HG03175 (cell line): ENCODE measurements around the gene GPR173.

Experiments
- ATAC-seq: cut with Tn5 transposase; IDR thresholded peaks from one replicate; pipeline ENCODE4 v1.9.1; 2021; ENCODE audit warnings: mild to moderate bottlenecking, moderate library complexity; ENCODE audit not compliant: unreplicated experiment

The GPR173 gene

DNA sequence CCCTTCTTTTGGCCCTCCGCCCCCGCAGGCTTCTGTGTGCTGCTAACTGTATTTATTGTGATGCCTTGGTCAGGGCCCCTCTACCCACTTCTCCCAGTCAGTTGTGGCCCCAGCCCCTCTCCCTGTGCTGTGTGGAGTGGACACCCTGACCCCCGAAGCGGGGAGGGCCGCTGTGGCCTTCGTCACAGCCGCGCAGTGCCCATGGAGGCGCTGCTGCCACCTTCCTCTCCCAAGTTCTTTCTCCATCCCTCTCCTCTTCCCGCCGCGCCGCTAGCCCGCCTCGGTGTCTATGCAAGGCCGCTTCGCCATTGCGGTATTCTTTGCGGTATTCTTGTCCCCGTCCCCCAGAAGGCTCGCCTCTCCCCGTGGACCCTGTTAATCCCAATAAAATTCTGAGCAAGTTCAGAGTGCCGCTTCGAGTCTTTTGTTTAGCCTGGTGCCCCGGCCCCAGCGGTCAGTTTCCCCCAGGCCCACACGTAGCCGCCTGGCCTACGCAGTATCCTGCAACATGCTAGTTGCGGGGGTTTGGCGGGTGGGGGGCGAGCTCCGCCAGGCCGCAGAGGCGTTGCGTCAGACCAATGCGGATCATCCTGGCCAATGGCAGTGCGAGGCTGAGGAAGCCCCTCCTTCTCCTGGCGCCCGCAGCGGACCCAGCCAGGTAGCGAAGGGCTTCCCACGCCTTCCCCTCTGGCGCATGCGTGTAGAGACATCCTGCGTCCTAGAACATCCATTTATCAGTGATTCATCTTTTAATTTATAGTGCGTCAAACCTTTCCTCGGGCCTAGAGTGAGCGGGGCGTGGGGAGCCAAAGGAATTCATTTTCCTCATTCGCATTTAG, 39.8 kb downstream of the GPR173 start:
- ATAC-seq = no peak

GRCh38 chrX:53089224-53089842, 40.7 kb downstream of the GPR173 start:
- no peak for ATAC-seq

- ATAC-seq = no peak
Measured at GRCh38 chrX:53089925-53090324, 41.3 kb downstream of the GPR173 start.

DNA sequence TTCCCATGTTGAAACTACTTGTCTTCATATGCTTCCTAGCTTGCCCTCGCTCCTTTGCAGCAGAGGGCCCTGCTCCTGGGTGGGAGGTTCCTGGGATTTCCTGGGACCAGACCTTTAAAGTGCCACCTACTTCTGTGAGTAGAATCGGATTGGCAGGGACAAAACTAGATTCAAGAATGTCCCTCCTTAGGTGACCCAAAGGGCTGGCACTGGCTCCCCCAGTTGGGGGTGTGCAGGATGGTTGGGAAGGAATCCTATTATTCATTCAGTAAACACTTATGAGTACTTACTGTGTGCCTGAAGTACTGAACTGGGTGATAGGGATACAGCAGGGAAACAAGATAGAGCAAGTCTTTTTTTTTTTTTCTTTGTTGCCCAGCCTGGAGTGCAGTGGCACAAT, 42.8 kb downstream of the GPR173 start:
- ATAC-seq = no peak

DNA sequence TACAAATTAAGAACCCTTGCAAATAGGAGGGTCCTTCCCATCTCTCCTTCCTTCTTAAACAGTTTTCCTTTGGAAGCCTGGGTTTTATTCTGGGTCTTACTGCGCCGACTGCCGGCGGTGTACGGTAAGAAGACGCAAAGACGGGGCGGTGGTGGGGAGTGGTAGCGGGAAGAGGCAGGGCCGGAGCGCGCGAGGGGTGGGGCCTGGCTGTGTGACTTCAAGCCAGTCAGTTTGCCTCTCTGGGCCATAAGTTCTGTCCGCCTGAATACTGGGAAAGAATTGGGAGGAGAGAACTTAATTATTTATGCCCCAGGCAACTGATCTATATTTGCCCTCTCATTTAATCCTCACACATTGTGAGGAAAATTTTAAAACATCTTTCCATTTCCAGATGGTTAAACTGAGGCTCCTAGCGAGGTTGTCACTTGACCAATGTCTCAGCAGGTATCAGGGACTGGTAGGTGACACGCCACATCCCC, 44.6 kb downstream of the GPR173 start:
- peak; percentile 54 for ATAC-seq

- peak; percentile 85 for ATAC-seq
Measured at GRCh38 chrX:53093748-53094581, 45.4 kb downstream of the GPR173 start, which contains the start of gene KANTR. KANTR (plus strand) TSS chrX:53094142; CDS start chrX:53124273, 30,131 bp downstream.

GRCh38 chrX:53094582-53094905, 46.0 kb downstream of the GPR173 start:
- ATAC-seq = no peak

DNA sequence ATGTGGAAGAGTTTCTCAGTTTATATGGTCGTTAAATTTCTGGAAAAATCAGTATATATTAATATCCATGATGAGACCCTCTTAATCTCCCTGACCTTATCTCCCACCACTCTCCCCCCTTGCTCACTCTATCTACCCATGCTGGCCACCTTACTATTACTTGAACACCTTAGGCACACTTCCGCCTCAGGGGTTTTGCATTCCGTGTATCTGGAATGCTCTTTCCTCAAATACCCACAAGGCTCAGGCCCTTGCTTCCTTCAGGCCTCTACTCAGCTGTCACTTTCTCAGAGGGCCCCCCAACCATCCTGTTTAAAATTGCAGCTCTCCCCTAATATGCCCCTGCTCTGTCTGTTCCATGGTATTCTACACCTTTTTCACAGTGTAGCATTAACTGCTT, 47.2 kb downstream of the GPR173 start:
- ATAC-seq = no peak

DNA sequence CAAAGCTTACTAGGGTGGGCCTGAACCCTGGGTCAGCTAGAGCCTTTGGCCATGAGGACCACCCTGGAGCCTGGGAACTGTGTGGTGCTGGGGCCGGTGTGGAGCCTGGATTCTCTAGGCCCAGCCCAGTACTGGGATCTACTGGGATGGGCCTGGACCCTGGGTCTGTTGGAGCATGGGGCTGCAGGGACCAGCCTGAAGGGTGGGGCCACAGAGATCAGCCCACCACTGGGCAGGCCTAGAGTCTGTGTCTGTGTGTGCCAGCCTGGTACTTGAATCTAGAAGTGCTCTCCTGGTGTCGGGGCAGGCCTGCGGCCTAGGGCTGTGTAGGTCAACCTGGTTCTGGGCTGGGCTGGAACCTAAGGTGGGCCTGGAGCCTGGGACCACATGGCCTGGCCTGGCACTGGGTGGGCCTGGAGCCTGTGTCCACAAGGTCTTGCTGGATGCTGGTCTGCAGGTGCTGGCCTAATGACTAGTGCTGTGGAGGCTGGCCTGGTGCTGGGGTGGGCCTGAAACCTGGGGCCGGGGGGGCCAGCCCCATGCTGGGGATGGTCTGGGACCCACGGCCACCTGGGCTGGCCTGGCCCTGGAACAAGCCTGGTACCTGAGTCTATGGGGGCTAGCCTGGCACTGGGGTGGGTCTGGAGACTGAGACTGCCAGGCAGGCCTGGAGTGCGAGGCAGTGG, 66.4 kb downstream of the GPR173 start:
- ATAC-seq = no peak

DNA sequence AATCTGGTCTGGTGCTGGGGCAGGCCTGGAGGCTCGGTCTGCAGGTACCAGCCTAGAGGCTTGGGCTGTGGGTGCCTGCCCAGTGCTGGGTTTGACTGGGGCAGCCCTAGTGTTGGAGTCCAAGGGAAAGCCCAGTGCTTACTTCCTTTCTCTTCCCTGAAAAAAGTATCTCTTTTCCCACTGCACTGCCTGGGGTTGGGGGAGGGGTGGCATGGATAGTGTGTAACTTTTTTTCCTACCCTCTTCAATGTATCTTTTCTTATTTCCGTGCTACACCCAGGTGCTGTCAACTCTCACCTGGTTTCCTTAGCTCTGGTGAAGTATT, 66.9 kb downstream of the GPR173 start:
- ATAC-seq = no peak

DNA sequence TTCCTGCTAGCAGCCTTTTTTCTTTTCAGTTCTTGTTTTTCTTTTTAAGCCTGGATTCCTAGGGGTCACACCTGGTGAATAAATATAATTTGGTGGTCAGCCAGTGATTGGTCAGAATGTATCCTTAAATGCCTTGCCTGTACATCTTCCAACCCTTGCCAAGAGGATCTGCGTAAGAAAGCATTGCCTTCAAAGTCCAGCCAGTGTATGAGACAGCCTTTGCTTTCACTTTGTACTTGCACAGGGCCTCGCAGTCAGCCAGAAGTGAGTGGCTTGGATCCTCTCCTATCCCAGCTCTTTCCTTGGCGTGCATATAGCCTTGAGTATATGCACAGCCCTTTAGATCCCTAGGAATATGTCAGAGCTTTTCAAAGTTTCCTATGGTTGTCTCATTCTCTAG, 67.5 kb downstream of the GPR173 start:
- ATAC-seq = no peak

DNA sequence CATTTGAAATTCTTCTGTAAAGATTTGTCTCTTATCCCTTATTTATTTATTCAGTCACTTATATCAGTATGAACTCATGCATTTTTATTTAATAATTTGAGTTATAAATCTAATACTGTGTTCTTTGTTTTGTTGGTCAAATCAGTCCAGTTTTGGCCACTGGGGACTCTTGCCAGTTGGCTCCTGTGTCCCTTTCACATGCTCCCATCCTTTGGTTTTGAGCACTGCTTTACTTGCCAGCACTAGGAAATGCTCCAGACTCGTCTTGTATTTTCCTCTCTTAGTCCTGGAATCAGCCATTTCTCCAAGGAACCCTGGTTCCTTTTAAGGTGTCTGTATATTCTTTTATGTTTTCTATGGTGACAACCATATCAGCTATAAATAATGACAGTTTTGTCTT, 73.4 kb downstream of the GPR173 start:
- ATAC-seq = no peak

DNA sequence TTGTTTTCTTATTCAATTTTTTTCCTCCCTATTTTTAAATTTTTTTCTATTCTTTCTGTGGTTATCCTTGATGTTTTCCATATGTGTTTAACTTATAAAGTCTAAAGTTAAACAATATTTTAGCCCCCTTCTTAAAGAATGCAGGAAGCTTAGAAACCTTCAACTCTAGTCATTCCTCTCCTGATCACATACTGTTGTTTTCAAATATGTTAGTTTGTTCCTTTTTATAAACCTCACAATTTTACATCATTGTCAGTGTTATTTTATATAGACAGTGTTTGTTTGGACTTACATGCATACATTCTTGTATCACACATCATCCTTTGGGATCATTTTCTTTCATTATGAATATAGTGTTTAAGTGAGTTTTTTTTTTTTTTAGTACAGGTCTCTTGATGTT, 76.9 kb downstream of the GPR173 start:
- ATAC-seq = no peak

DNA sequence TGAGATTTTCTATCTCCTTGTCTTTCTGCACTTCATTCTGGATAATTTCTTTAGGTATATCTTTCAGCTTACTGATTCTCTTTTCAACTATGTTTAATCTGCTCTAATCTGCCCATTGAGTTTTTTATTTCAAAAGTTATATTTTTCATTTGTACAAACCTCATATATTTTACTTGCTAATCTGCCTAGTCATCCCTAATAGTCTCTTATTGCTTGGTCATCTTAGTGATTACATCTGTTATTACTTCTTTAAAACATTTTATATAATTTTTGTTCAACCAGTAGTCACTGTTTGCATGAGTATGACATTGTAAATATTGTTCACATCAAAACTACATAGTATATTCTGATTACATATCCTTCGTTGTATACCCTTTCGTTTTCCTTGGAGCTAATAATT, 77.8 kb downstream of the GPR173 start:
- ATAC-seq = no peak

DNA sequence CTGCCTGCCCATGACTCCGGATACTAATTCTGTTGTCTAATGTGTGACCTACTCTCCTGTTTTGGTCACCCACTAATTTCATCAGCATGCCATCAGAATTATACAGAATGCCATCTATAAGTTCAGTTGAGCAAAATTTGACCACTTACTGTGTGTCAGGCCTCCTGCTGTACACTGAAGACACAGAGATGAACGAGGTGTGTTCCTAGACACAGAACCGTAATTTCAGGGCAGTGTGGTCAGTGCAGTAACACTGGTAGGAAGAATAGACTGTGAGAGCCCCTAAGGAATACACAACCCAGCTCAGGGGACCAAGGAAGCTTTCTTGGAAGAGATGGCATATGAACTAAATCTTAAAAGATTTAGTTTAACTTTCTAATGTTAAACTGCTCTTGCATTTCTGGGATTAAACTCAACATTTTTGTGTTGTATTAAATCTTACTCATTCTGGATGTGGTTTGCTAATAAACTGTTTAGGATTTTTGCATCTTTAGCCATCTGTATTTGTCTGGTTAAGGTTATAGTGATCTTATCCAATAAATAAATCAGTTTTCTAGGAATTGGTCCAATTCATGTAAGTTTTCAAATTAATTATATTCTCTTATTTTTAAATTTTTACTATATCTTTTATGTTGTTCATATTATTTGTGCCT, 79.6 kb downstream of the GPR173 start:
- no peak for ATAC-seq
